Measurements from ENCODE around the gene PELI1. TPM values are rescaled to one million over a fixed set of nuclear protein-coding genes. Genes with fewer than 3 reads are reported as not detected.

PELI1 gene
- total and polyA plus RNA-seq, 8 donors = 6.9 to 165 (median 27.5) TPM

DNA sequence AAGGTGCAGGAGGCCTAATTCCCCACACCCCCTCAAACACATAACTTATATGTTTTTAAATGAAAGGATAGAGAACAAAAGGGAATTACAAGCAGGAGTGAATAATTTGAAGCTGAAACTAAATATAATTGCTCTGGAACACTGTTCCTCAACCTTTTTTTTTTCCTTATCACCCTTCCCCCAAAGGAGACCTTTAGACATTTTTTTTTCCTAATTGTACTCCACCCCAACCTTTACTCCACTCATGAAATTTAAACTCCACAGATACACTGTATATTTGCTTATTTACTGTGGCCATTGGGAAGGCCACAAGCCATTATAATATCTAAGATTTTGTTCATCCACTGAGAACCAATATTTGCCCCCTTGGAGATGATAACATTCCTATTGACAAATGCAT, 45.4 kb upstream of the PELI1 start:
- H3K4me1 ChIP-seq = peaks cover 0 to 30% (median 3%) of the 10 kb centered on the region in 4 donors
- H3K27ac ChIP-seq = peak overlapping the region in 1 of 5 donors; percentile 9
- no peak for DNase-seq
- no peaks in the 10 kb centered on the region for H3K36me3 ChIP-seq
- no peaks in the 10 kb centered on the region for H3K27me3 ChIP-seq
- H3K4me3 ChIP-seq = no peak overlapping the region
- H3K9me3 ChIP-seq = no peaks in the 10 kb centered on the region
- TF ChIP-seq POLR2A (IDR thresholded peaks at IDR 0.05) = no peak
- TF ChIP-seq, protein P1, sequence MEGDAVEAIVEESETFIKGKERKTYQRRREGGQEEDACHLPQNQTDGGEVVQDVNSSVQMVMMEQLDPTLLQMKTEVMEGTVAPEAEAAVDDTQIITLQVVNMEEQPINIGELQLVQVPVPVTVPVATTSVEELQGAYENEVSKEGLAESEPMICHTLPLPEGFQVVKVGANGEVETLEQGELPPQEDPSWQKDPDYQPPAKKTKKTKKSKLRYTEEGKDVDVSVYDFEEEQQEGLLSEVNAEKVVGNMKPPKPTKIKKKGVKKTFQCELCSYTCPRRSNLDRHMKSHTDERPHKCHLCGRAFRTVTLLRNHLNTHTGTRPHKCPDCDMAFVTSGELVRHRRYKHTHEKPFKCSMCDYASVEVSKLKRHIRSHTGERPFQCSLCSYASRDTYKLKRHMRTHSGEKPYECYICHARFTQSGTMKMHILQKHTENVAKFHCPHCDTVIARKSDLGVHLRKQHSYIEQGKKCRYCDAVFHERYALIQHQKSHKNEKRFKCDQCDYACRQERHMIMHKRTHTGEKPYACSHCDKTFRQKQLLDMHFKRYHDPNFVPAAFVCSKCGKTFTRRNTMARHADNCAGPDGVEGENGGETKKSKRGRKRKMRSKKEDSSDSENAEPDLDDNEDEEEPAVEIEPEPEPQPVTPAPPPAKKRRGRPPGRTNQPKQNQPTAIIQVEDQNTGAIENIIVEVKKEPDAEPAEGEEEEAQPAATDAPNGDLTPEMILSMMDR (IDR thresholded peaks at IDR 0.05) = no peak
- no peak for TF ChIP-seq EP300 (IDR thresholded peaks at IDR 0.05)
- TF ChIP-seq POLR2AphosphoS5 (IDR thresholded peaks at IDR 0.05) = no peak
- intact Hi-C loops (cut with DNase I; ENCODE audit: low total_unique reads) = no loop called here

DNA sequence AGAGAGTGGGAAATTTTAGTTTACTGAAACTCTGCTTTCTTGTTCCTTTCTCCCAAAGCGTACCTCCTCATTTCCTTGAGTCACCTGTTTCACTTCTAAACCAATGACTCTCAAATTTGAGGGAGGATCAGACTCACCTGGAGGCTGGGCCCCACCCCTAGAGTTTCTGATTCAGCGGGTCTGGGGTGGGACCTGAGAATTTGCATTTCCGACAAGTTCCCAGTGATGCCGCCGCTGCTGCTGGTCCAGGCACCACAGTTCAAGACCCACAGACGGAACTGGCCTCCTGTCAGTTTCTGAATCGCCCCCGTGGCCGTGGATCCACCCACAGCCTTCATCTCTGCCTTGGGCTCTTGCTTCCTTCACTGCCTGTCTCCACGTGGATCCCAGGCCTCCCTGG, 44.9 kb upstream of the PELI1 start:
- intact Hi-C loops (cut with DNase I; ENCODE audit: low total_unique reads) = no loop called here
- H3K27me3 ChIP-seq = no peaks in the 10 kb centered on the region
- H3K9me3 ChIP-seq = no peaks in the 10 kb centered on the region
- H3K4me1 ChIP-seq = peaks cover 0 to 30% (median 3%) of the 10 kb centered on the region in 4 donors
- TF ChIP-seq, protein P1 (IDR thresholded peaks at IDR 0.05) = no peak
- no peak for TF ChIP-seq POLR2AphosphoS5 (IDR thresholded peaks at IDR 0.05)
- TF ChIP-seq EP300 (IDR thresholded peaks at IDR 0.05) = no peak
- no peak for TF ChIP-seq POLR2A (IDR thresholded peaks at IDR 0.05)
- no peak overlapping the region for H3K4me3 ChIP-seq
- 79 to 88% (median 82%) methylated on average over 10 of the region's 10 CpGs for WGBS, 5 donors
- no peaks in the 10 kb centered on the region for H3K36me3 ChIP-seq
- no peak for DNase-seq
- H3K27ac ChIP-seq = peak overlapping the region in 1 of 5 donors; percentile 9

DNA sequence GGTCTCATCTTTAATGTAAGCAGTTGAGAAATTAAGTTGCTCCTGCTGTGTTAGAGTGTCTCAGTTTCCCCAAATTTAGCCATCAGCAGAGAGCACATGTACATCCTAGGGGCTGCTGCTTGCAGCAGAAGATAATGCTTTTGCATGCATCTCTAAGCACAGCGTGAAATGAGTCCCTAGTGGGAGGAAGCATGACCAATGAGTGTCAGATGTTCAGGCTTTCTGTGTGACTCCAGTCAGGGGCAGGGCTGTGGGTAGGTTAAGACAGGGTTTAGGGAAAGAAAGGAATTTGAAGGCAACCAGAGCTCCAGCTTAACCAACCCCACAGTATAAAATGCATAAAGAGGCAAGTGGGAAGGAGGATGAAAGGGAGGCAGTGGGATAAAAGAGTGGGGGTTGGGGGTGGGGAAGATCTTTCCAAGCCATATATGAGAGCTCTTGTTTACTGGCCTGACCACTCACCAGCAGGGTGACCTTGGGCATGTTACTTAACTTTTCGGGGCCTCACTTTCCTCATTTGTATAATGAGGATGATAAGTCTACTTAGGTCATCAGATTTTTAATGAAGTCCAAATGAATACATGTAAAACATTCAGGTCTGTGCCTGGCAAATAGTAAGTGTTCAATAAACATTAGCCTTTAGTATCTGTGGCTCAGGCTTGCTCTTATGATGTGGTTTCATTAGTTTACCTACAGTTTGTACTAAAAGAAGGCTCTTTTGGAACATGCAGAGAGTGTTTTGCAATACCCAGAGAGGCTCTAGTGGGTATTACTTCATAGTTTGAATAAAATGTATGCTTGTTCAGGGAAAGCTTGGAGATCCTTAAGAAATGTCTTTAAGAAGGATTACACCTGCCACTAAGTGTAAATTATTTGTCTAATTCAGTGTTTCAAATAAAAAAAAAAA, 42.7 kb upstream of the PELI1 start:
- 77 to 90% (median 85%) methylated on average over 2 of the region's 2 CpGs for WGBS, 5 donors
- peaks cover 0 to 30% (median 0%) of the 10 kb centered on the region in 4 donors for H3K4me1 ChIP-seq
- H3K4me3 ChIP-seq = no peak overlapping the region
- peak overlapping the region in 1 of 5 donors; percentile 3 for H3K27ac ChIP-seq
- H3K36me3 ChIP-seq = no peaks in the 10 kb centered on the region
- no peak for DNase-seq
- no peaks in the 10 kb centered on the region for H3K9me3 ChIP-seq
- no peaks in the 10 kb centered on the region for H3K27me3 ChIP-seq
- intact Hi-C loops (cut with DNase I; ENCODE audit: low total_unique reads) = no loop called here
- TF ChIP-seq POLR2AphosphoS5 (IDR thresholded peaks at IDR 0.05) (no peak), EP300 (IDR thresholded peaks at IDR 0.05) (no peak), POLR2A (IDR thresholded peaks at IDR 0.05) (no peak)
- TF ChIP-seq, protein P1 (IDR thresholded peaks at IDR 0.05) = no peak

- WGBS, 5 donors = 82 to 91% (median 89%) methylated on average over 10 of the region's 10 CpGs
- Histone ChIP-seq H3K4me3 (no peak overlapping the region), H3K27me3 (no peaks in the 10 kb centered on the region), H3K9me3 (no peaks in the 10 kb centered on the region), H3K4me1 (peaks cover 0 to 7% (median 0%) of the 10 kb centered on the region in 4 donors), H3K36me3 (no peaks in the 10 kb centered on the region), H3K27ac (no peak overlapping the region)
- no peak for DNase-seq
- intact Hi-C loops (cut with DNase I; ENCODE audit: low total_unique reads) = no loop called here
- TF ChIP-seq POLR2AphosphoS5 (IDR thresholded peaks at IDR 0.05) = no peak
Measured at GRCh38 chr2:64179582-64180321, 35.5 kb upstream of the PELI1 start.

Data from stomach (tissue), 9 donors.